PC-3 (cell line): ENCODE data around the gene NOC4L.

Experiments
- EZH2 ChIP-seq: fragments of 300-600 bp; sonication (generic); IDR thresholded peaks from one replicate; pipeline ENCODE4 v1.6.1; 2017; ENCODE audit warnings: antibody characterized with exemption, mild to moderate bottlenecking, low read length; ENCODE audit not compliant: unreplicated experiment
- EZH2phosphoT487 ChIP-seq: fragments of 300-600 bp; sonication (generic); IDR thresholded peaks from 2 replicates; pipeline ENCODE4 v1.6.1; 2018; ENCODE audit warnings: mild to moderate bottlenecking, antibody characterized with exemption, low read length, borderline replicate concordance
- TF ChIP-seq, protein P1 (sequence below): fragments of 300-600 bp; sonication (generic); conservative IDR thresholded peaks from 2 replicates; pipeline ENCODE4 v1.5.1; 2017; ENCODE audit warnings: antibody characterized with exemption, low read depth, mild to moderate bottlenecking, low read length

GRCh38 chr12:132127041-132127440, 17.2 kb upstream of the NOC4L start:
- TF ChIP-seq, protein P1, sequence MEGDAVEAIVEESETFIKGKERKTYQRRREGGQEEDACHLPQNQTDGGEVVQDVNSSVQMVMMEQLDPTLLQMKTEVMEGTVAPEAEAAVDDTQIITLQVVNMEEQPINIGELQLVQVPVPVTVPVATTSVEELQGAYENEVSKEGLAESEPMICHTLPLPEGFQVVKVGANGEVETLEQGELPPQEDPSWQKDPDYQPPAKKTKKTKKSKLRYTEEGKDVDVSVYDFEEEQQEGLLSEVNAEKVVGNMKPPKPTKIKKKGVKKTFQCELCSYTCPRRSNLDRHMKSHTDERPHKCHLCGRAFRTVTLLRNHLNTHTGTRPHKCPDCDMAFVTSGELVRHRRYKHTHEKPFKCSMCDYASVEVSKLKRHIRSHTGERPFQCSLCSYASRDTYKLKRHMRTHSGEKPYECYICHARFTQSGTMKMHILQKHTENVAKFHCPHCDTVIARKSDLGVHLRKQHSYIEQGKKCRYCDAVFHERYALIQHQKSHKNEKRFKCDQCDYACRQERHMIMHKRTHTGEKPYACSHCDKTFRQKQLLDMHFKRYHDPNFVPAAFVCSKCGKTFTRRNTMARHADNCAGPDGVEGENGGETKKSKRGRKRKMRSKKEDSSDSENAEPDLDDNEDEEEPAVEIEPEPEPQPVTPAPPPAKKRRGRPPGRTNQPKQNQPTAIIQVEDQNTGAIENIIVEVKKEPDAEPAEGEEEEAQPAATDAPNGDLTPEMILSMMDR = no peak
- no peak for TF ChIP-seq EZH2phosphoT487
- TF ChIP-seq EZH2 = no peak
